Frontal cortex (tissue), 4 donors: ENCODE measurements around the gene RASAL2. TPM values are rescaled to one million over a fixed set of nuclear protein-coding genes. Genes with fewer than 3 reads are reported as not detected.
"Not testable (repeated sequence)": the region's sequence is repeated elsewhere in the genome, so short reads cannot be mapped to it uniquely, and the experiment has no call there.

Experiments used
- DNase-seq, 2 donors: peaks; one replicate each; pipeline ENCODE4 v3.0.0; 2012; ENCODE audit warnings: low spot score in 2 of 2
- FAIRE-seq: peaks from 2 replicates; lab custom pipeline; 2012; peaks lifted over from hg19 to GRCh38; lab: Jason Lieb, UNC
- total RNA-seq: library from RNA; depleted of rRNA; stranded (reverse); fragments of >200 nt; gene quantifications from one replicate; pipeline ENCODE4 v1.2.3, GENCODE V29; 2014
- donor health status: control.
- donor health status: control.
- donor health status: control.

RASAL2 gene
- total RNA-seq, 1 donor from 2014 or later, result 28.9 TPM

DNA sequence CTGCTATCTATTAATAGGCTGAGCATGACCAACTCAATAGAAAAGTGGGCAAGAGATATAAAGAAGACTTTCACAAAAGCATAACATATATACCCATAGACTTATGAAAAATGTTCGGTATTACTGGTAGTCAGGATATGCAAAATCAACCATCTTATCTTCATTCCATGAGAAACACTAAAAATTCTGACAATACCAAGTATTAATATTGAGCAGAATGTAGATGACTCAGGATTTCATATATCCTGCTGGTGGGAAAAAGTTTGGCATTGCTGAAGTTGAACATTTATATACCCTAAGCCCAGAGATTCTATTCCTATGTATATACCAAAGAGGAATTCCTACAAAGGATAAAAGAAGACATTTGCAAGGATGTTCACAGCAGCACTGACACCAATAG, 264.6 kb downstream of the RASAL2 start:
- DNase-seq, result no peak
- FAIRE-seq, result no peak

DNA sequence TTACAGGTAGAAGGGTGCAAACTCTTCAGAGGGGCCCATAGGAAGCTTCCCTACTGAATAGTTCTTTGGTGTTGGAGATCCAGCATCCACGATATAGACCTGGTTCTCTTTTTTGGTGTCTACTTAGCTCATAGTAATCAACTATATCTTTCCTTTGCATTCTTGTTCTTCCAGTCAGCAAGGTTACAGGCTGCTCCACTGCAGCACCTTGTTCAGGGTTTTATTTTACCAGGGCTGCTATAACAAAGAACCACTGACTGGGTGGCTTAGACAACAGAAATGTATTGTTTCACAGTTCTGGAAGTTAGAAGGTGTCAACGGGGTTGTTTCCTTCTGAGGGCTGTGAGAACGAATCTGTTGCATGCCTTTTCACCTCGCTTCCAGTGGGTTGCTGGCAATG, 266.5 kb downstream of the RASAL2 start:
- no peak for FAIRE-seq

GRCh38 chr1:178361847-178362246, 267.9 kb downstream of the RASAL2 start:
- DNase-seq (no peak), FAIRE-seq (no peak)

More for the DNA sequence above, 266.5 kb downstream of the RASAL2 start:
- no peak for DNase-seq

GRCh38 chr1:178362747-178363146, 268.8 kb downstream of the RASAL2 start:
- DNase-seq (no peak), FAIRE-seq (no peak)

DNA sequence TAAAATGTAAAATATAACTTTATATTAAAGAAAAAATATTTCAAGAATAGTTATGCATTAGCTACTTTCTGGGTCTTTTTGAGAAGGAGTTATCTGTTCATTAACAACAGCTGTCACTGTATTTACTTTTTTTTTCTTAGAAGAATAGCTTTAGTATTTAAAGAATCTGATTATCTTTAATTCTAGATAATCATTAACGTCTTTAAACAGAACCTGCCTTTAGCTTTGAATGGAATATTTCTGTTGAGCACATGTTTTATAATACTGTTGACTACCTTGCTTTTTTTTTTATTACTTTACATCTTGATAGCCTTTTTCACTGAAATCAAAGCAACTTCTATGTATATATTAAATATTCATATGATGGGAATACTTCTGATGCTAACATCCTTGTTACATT, 270.9 kb downstream of the RASAL2 start:
- DNase-seq (no peak), FAIRE-seq (peak; percentile 19)

DNA sequence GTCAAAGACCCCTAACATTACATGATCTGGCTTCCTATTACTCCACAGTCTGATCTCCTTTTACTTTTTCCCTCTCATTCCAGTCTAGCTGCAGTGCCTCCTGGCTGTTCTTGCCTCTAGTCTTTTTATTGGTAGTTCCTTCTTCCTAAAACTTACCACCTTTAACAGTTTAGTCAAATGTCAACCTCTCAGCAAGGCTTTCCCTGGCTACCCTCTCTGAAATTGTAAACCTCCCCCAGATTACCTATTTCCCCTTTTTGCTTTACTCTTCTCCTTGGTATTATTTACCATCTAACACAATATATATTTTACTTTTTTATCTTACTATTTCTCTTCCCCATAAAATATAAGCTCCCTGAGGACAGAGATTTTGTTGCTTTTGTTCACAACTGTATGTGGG, 273.2 kb downstream of the RASAL2 start:
- FAIRE-seq (no peak), DNase-seq (no peak)

GRCh38 chr1:178368208-178368607, 274.3 kb downstream of the RASAL2 start:
- no peak for FAIRE-seq
- no peak for DNase-seq

GRCh38 chr1:178371235-178371634, 277.3 kb downstream of the RASAL2 start:
- no peak for FAIRE-seq
- no peak for DNase-seq

DNA sequence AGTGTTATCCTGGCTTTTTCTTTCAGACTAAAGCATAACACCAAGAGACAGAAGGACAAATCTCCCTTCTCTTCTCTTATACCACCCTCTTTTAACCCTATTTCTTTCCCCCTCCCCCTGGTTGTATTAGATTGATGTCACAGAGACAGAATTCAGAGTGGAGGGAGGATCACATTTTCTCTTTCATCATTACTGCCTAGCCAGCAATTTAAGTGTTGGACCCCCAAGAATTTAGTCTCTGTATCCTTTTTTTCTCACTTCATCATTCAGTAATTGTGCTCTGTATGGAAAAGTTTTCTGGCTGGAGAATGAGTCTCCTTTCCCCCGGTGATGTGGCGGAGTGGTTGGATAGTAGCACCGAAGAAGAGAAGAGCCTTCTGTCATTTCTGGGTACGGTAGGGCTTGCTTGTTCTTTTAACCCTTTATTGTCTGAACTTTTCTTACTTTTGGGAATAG, 278.1 kb downstream of the RASAL2 start:
- DNase-seq, result no peak
- FAIRE-seq, result no peak

- no peak for DNase-seq
- FAIRE-seq, result no peak
Observed at GRCh38 chr1:178374016-178374415, 280.1 kb downstream of the RASAL2 start.

DNA sequence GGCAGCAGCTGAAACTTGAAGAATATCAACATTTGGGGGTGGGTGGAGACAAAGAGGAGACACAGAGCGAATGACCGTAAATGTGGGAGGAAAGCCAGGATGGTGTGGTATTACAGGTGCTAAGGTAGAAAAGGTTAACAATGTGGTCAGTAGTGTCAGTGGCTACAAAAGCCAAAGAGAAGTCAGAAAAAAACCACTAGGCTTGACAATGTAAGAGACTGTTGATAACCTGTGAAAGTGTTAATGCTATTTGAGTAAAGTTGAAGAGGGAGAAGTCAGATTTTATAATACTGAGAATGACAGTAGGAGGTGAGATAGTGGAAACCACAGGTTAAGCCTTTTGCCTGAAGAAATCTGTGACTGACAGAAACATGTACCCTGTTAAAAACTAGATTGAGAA, 282.1 kb downstream of the RASAL2 start:
- no peak for DNase-seq
- FAIRE-seq, result no peak

- no peak for FAIRE-seq
- no peak for DNase-seq
Observed at GRCh38 chr1:178379807-178380206, 285.9 kb downstream of the RASAL2 start.

DNA sequence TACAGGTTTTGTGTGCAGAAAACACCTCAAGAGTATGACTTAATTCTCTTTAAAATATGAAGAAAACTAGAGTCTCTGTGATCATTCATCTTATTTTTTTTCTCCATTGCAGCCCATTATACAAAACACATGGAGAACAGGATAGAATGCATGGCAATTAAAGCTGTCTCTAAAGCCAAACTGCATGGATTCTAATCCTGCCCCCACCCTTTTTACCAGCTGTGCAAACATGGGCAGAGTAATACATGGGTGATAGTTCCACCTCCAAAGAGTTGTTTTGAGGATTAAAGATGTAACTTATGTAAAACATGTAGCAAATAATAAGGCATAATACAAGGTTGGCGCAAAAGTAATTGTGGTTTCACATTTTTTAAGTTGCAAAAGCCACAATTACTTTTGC, 288.5 kb downstream of the RASAL2 start:
- DNase-seq, result no peak
- FAIRE-seq, result no peak

DNA sequence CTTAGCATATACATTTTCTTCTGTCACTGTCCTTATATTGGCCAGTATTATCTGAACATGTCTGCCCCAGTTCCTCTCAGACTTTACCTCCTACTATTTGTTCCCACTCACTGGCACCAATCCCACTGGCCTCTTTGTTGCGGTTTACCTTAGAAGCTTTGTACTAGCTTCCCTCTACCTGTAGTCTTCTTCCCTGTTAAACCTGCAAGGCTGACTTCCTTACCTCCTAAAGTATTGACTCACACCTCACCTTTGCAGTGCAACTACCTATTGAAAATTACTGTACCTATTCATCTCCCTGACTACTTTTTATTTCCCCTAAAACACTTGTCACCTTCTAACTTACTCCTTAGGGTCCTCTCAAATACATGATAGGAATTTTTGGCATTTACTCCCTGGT, 291.8 kb downstream of the RASAL2 start:
- no peak for DNase-seq
- FAIRE-seq, result no peak

DNA sequence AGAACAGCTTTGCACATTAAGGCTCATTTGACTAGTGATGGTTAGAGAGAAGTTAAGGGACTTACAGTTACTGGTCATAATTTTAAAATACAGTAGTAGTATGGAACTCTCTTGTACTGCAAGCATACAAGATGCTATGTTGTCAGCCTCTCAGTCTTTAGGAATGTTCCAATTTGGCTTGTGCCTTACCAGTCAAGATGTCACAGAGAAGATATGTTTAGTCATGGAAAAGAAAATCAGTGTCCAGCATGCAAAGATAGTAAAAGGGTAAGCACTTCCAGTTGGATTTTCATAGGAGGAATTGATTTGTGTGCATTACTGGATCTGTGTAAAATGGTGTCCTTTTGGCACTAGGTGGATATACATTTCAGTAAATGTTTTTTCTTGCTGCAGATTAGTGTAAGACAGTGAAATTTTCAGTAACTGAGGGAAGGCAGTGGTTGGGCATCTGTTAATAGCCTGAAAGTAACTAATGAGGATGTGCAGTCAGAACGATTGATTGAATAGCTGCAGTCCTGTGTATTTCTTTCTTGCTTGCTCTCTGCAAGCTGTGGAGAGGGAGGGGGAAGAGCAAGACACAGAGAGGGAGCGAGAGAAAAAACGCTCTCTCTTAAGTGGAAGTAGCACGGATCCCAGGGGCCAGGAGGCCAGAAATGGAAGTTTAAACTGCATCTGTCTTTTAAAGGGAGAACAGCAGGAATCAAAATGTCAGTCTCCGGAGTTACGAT, 294.7 kb downstream of the RASAL2 start:
- no peak for DNase-seq

GRCh38 chr1:178389441-178389840, 295.5 kb downstream of the RASAL2 start:
- DNase-seq, result no peak
- no peak for FAIRE-seq

More for the DNA sequence above, 294.7 kb downstream of the RASAL2 start:
- FAIRE-seq, result no peak

DNA sequence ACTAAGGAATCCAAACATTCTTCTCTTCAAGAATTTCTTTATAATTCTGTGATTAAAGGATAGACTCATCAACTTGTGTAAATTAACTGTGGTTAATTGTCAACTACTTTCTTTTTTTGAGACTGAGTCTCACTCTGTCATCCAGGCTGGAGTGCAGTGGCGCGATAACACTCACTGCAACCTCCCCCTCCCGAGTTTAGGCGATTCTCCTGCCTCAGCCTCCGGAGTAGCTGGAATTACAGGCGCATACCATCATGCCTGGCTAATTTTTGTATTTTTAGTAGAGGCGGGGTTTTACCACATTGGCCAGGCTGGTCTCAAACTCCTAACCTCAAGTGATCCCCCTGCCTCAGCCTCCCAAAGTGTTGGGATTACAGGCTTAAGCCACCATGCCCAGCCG, 296.4 kb downstream of the RASAL2 start:
- not testable (repeated sequence) for DNase-seq, FAIRE-seq

GRCh38 chr1:178393370-178393769, 299.5 kb downstream of the RASAL2 start:
- DNase-seq, result no peak
- no peak for FAIRE-seq

DNA sequence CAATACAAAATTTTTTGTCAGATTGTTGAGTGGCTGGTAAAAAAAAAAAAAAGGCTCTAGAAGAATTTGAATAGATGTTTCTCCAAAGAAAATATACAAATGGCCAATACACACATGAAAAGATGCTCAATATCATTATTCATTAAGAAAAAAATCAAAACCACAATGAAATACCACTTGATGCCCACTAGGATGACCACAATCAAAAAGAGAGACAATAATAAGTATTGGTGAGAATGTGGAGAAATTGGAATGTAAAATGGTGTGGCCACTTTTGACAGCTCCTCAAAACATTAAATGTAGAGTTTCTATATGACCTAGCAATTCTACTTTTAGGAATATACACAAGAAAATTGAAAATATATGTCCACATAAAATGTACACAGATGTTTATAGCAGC, 302.9 kb downstream of the RASAL2 start:
- FAIRE-seq (no peak), DNase-seq (no peak)

- FAIRE-seq (no peak), DNase-seq (no peak)
Observed at GRCh38 chr1:178397678-178398077, 303.8 kb downstream of the RASAL2 start.

- no peak for DNase-seq
- no peak for FAIRE-seq
Observed at GRCh38 chr1:178399177-178399728, 305.3 kb downstream of the RASAL2 start.

GRCh38 chr1:178405137-178405536, 311.2 kb downstream of the RASAL2 start:
- no peak for FAIRE-seq
- no peak for DNase-seq
